Frontal cortex (tissue), 4 donors: ENCODE results near the gene TMEM151B. TPM values are rescaled to one million over a fixed set of nuclear protein-coding genes. Genes with fewer than 3 reads are reported as not detected.
A peak's percentile ranks its signal among the peaks of the same experiment; 100 is the strongest.
"Not testable (repeated sequence)": the region's sequence is repeated elsewhere in the genome, so short reads cannot be mapped to it uniquely, and the experiment has no call there.

Experiments used
- DNase-seq, 2 donors: peaks; one replicate each; pipeline ENCODE4 v3.0.0; 2012; ENCODE audit warnings: low spot score in 2 of 2
- FAIRE-seq: peaks from 2 replicates; lab custom pipeline; 2012; peaks lifted over from hg19 to GRCh38; lab: Jason Lieb, UNC
- total RNA-seq: library from RNA; depleted of rRNA; stranded (reverse); fragments of >200 nt; gene quantifications from one replicate; pipeline ENCODE4 v1.2.3, GENCODE V29; 2014
- donor health status: control.
- donor health status: control.
- donor health status: control.

Gene TMEM151B
- total RNA-seq, 1 donor from 2014 or later, result 45.7 TPM

GRCh38 chr6:44298055-44298803 lies 28.0 kb downstream of the TMEM151B start:
- no peak for DNase-seq
- no peak for FAIRE-seq

- FAIRE-seq, result no peak
- DNase-seq, result no peak
These were observed 28.6 kb downstream of the TMEM151B start for GRCh38 chr6:44298864-44299263.

GRCh38 chr6:44300292-44300823 lies 30.1 kb downstream of the TMEM151B start:
- DNase-seq (no peak), FAIRE-seq (no peak)

- no peak for FAIRE-seq
- no peak for DNase-seq
These were observed 30.9 kb downstream of the TMEM151B start for GRCh38 chr6:44301106-44301505.

- FAIRE-seq (no peak), DNase-seq (no peak)
These were observed 31.7 kb downstream of the TMEM151B start for GRCh38 chr6:44301782-44302564.

- DNase-seq (no peak), FAIRE-seq (no peak)
These were observed 32.6 kb downstream of the TMEM151B start for GRCh38 chr6:44302856-44303255.

- no peak for DNase-seq
- no peak for FAIRE-seq
These were observed 33.6 kb downstream of the TMEM151B start for GRCh38 chr6:44303842-44304241.

GRCh38 chr6:44304282-44305199 lies 34.3 kb downstream of the TMEM151B start:
- FAIRE-seq (no peak), DNase-seq (peak in 1 of 2 donors; percentile 63)

- FAIRE-seq, result no peak
- no peak for DNase-seq
These were observed 35.0 kb downstream of the TMEM151B start for GRCh38 chr6:44305200-44305725.

GRCh38 chr6:44306710-44307109 lies 36.5 kb downstream of the TMEM151B start:
- no peak for FAIRE-seq
- DNase-seq, result no peak

- DNase-seq, result no peak
- FAIRE-seq, result no peak
These were observed 37.0 kb downstream of the TMEM151B start for GRCh38 chr6:44307217-44307616.

- no peak for DNase-seq
These were observed 38.8 kb downstream of the TMEM151B start for GRCh38 chr6:44309092-44309491.

GRCh38 chr6:44309631-44310030 lies 39.4 kb downstream of the TMEM151B start:
- FAIRE-seq, result no peak

More at GRCh38 chr6:44309092-44309491, 38.8 kb downstream of the TMEM151B start:
- no peak for FAIRE-seq

GRCh38 chr6:44310241-44310640 lies 40.0 kb downstream of the TMEM151B start:
- no peak for FAIRE-seq
- no peak for DNase-seq

More at GRCh38 chr6:44309631-44310030, 39.4 kb downstream of the TMEM151B start:
- DNase-seq, result no peak

GRCh38 chr6:44311304-44311703 lies 41.1 kb downstream of the TMEM151B start:
- FAIRE-seq (no peak), DNase-seq (no peak)

GRCh38 chr6:44311767-44312166 lies 41.5 kb downstream of the TMEM151B start:
- FAIRE-seq (no peak), DNase-seq (no peak)

- FAIRE-seq (no peak), DNase-seq (peak; percentile 69 to 84)
These were observed 42.9 kb downstream of the TMEM151B start, which contains the start of gene AARS2 for GRCh38 chr6:44312901-44313788. Gene AARS2, minus strand, starts transcription at chr6:44313347. Its CDS starts 24 bp downstream, at chr6:44313323.

- not testable (repeated sequence) for FAIRE-seq
These were observed 44.4 kb downstream of the TMEM151B start for GRCh38 chr6:44314657-44315056.

More at GRCh38 chr6:44314657-44315056, 44.4 kb downstream of the TMEM151B start:
- DNase-seq, result not testable (repeated sequence)
